Sigmoid colon (tissue), 4 donors: Measurements from ENCODE around the gene PPM1L.

Source experiments
- CTCF ChIP-seq, 4 experiments: fragments of 450-650 bp in 3 of 4; fragments of 200-600 bp in 1 of 4; IDR thresholded peaks; one replicate each; pipeline ENCODE4 v1.5.1; 2016 to 2019; ENCODE audit warnings: antibody characterized with exemption in 4 of 4, mild to moderate bottlenecking in 3 of 4, moderate library complexity in 2 of 4
- EP300 ChIP-seq, 4 donors: sonication (generic); formaldehyde crosslinking; IDR thresholded peaks; one replicate each; pipeline ENCODE4 v1.6.1; 2017; ENCODE audit warnings: antibody characterized with exemption in 4 of 4
- POLR2A ChIP-seq, 2 donors: fragments of 450-650 bp; IDR thresholded peaks; one replicate each; pipeline ENCODE4 v1.6.1; 2016; ENCODE audit warnings: antibody characterized with exemption in 2 of 2, mild to moderate bottlenecking in 2 of 2, moderate library complexity in 2 of 2
- POLR2AphosphoS5 ChIP-seq, 4 donors: sonication (generic); formaldehyde crosslinking; IDR thresholded peaks; one replicate each; pipeline ENCODE4 v1.6.1; 2017; ENCODE audit warnings: antibody characterized with exemption in 4 of 4

GRCh38 chr3:161028555-161029153 lies 272.6 kb downstream of the PPM1L start:
- TF ChIP-seq POLR2A (IDR thresholded peaks at IDR 0.05) (no peak), POLR2AphosphoS5 (IDR thresholded peaks at IDR 0.05) (no peak), CTCF (IDR thresholded peaks at IDR 0.05) (no peak), EP300 (IDR thresholded peaks at IDR 0.05) (no peak)
